ENCODE results near the gene MDC1.
A peak's percentile ranks its signal among the peaks of the same experiment; 100 is the strongest.

Gene MDC1

GRCh38 chr6:30686009-30686907 lies 30.8 kb downstream of the MDC1 start, which contains the start of gene PPP1R18:
Gene PPP1R18, minus strand, starts transcription at chr6:30686645. Its CDS starts 627 bp downstream, at chr6:30686018.
- peak within 1 kb of the TSS; percentile 56 for H3K9ac ChIP-seq (ENCODE audit: low read length)
- H3K4me3 ChIP-seq (ENCODE audit: low read length), result peak within 1 kb of the TSS; percentile 87
- peaks cover 52% of the 10 kb centered on the region for H3F3A ChIP-seq (ENCODE audit: insufficient read depth, low read length)
- H3K9me2 ChIP-seq (replicated peaks; ENCODE audit: insufficient read depth, low read length), result no peaks in the 10 kb centered on the region
- H3K4me2 ChIP-seq (ENCODE audit: low read depth, low read length), result peak within 1 kb of the TSS; percentile 91
- H3K27ac ChIP-seq (ENCODE audit: low read length), result peak within 1 kb of the TSS; percentile 69; the same call in 1 of the 2 replicates
- peaks cover 62% of the 10 kb centered on the region for H3K79me2 ChIP-seq (ENCODE audit: low read length)
- H4K20me1 ChIP-seq (ENCODE audit: insufficient read depth, low read length), result no peaks in the 10 kb centered on the region
- no peaks in the 10 kb centered on the region for H3K9me3 ChIP-seq (replicated peaks; ENCODE audit: insufficient read depth, low read length)
- no peaks in the 10 kb centered on the region for H3K36me3 ChIP-seq (replicated peaks; ENCODE audit: insufficient read depth, low read length)
- DNase-seq, result peak; percentile 78
- no peak for TF ChIP-seq CTCF (IDR thresholded peaks at IDR 0.05; ENCODE audit: low read length)
- no peak for TF ChIP-seq EZH2 (optimal IDR thresholded peaks at IDR 0.05; ENCODE audit: low read depth, low read length)
- no peak for TF ChIP-seq EZH2phosphoT487 (IDR thresholded peaks at IDR 0.05; ENCODE audit: low read length)
- peaks cover 30% of the 10 kb centered on the region for H3K4me1 ChIP-seq (ENCODE audit: low read length)
- H3K27me3 ChIP-seq (replicated peaks; ENCODE audit: insufficient read depth, low read length), result no peaks in the 10 kb centered on the region
- peak within 1 kb of the TSS; percentile 60 for H2AFZ ChIP-seq (ENCODE audit: low read length)

- no peak for TF ChIP-seq EZH2 (optimal IDR thresholded peaks at IDR 0.05; ENCODE audit: low read depth, low read length)
- TF ChIP-seq EZH2phosphoT487 (IDR thresholded peaks at IDR 0.05; ENCODE audit: low read length), result no peak
- TF ChIP-seq CTCF (IDR thresholded peaks at IDR 0.05; ENCODE audit: low read length), result peak; percentile 29
- no peaks in the 10 kb centered on the region for H3K36me3 ChIP-seq (replicated peaks; ENCODE audit: insufficient read depth, low read length)
- H3K9ac ChIP-seq (ENCODE audit: low read length), result peak overlapping the region; percentile 56; the same call in 1 of the 2 replicates
- no peaks in the 10 kb centered on the region for H3K9me3 ChIP-seq (replicated peaks; ENCODE audit: insufficient read depth, low read length)
- peaks cover 71% of the 10 kb centered on the region for H3K79me2 ChIP-seq (ENCODE audit: low read length)
- H3K4me3 ChIP-seq (ENCODE audit: low read length), result peak overlapping the region; percentile 87
- peak overlapping the region; percentile 69; the same call in 1 of the 2 replicates for H3K27ac ChIP-seq (ENCODE audit: low read length)
- peak overlapping the region; percentile 91 for H3K4me2 ChIP-seq (ENCODE audit: low read depth, low read length)
- H3K9me2 ChIP-seq (replicated peaks; ENCODE audit: insufficient read depth, low read length), result no peaks in the 10 kb centered on the region
- no peaks in the 10 kb centered on the region for H4K20me1 ChIP-seq (ENCODE audit: insufficient read depth, low read length)
- peaks cover 52% of the 10 kb centered on the region for H3F3A ChIP-seq (ENCODE audit: insufficient read depth, low read length)
- peaks cover 29% of the 10 kb centered on the region for H3K4me1 ChIP-seq (ENCODE audit: low read length)
- H3K27me3 ChIP-seq (replicated peaks; ENCODE audit: insufficient read depth, low read length), result no peaks in the 10 kb centered on the region
- DNase-seq, result peak; percentile 37
- 0 out of 2 replicates have a peak overlapping the region, but pooled peaks have one; percentile 46 for H2AFZ ChIP-seq (ENCODE audit: low read length)
Measured at GRCh38 chr6:30685157-30686008, 31.7 kb downstream of the MDC1 start.

- Histone ChIP-seq H3K9ac (ENCODE audit: low read length) (peak overlapping the region; percentile 56; the same call in 1 of the 2 replicates), H3K4me1 (ENCODE audit: low read length) (peaks cover 30% of the 10 kb centered on the region), H3K9me3 (replicated peaks; ENCODE audit: insufficient read depth, low read length) (no peaks in the 10 kb centered on the region), H3K36me3 (replicated peaks; ENCODE audit: insufficient read depth, low read length) (no peaks in the 10 kb centered on the region), H3K4me3 (ENCODE audit: low read length) (peak overlapping the region; percentile 87), H3K27me3 (replicated peaks; ENCODE audit: insufficient read depth, low read length) (no peaks in the 10 kb centered on the region), H3K79me2 (ENCODE audit: low read length) (peaks cover 72% of the 10 kb centered on the region), H3K4me2 (ENCODE audit: low read depth, low read length) (peak overlapping the region; percentile 91), H4K20me1 (ENCODE audit: insufficient read depth, low read length) (no peaks in the 10 kb centered on the region), H3F3A (ENCODE audit: insufficient read depth, low read length) (peaks cover 53% of the 10 kb centered on the region), H3K9me2 (replicated peaks; ENCODE audit: insufficient read depth, low read length) (no peaks in the 10 kb centered on the region), H2AFZ (ENCODE audit: low read length) (no peak overlapping the region), H3K27ac (ENCODE audit: low read length) (peak overlapping the region; percentile 80; the same call in 1 of the 2 replicates)
- no peak for TF ChIP-seq CTCF (IDR thresholded peaks at IDR 0.05; ENCODE audit: low read length)
- no peak for TF ChIP-seq EZH2 (optimal IDR thresholded peaks at IDR 0.05; ENCODE audit: low read depth, low read length)
- TF ChIP-seq EZH2phosphoT487 (IDR thresholded peaks at IDR 0.05; ENCODE audit: low read length), result no peak
- peak; percentile 40 for DNase-seq
Measured at GRCh38 chr6:30684386-30685156, 32.5 kb downstream of the MDC1 start.

All from MM.1S (cell line).